GM10266 (cell line): ENCODE results near the gene SRCAP.

Source experiments
- DNase-seq: peaks from one replicate; pipeline ENCODE4 v3.0.0; 2012; ENCODE audit errors: extremely low spot score
- TF ChIP-seq, protein P1 (sequence below): IDR thresholded peaks from 2 replicates; pipeline ENCODE4 v1.5.1; 2012; ENCODE audit warnings: mild to moderate bottlenecking, low read depth; ENCODE audit not compliant: control insufficient read depth, insufficient read depth; ENCODE audit errors: missing control alignments

The SRCAP gene

DNA sequence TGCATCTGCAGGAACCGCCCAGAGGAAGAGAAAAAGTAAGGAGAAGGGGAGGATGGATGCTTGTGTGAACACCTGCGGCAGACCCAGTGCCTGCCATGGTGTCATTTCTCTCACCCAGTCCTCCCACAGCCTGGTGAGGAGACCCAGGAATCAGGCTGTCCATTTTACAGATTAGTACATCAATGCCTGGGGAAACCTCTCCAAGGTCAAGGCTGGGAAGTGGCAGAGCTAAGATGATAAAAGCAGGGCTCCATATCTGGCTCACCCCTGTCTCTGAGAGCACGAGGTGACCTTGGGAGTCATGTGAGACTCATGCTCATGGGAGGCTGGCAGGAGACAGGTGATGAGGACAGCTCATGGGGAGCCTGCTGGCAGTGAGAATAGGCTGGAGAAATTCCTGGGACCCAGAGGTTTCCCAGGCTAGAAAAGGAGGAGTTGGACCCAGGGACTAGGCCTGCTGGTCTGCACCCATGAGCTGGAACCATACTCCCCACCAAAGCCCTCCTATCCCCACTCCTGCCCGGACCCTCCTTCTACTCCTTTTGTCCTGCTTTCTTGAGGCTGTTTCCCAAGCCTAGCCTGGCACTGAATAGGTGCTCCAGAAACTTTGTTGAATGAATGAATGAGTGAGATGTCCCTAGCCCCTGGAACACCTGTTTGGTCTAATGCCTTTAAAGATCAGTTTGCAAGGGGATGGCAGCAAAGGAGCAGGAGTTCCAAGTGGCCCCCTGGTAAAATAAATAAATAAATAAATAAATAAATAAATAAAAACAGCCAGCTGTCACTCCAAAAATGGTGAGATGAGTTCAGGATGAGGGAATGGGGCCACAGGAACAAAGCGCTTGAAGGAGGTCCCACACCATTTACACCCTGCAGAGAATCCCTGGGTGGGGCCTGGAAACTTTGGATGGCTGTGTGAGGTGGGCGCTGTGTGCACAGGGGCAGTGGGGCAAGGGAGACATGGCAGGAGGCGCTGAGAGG is 86.4 kb downstream of the SRCAP start:
- TF ChIP-seq, protein P1, sequence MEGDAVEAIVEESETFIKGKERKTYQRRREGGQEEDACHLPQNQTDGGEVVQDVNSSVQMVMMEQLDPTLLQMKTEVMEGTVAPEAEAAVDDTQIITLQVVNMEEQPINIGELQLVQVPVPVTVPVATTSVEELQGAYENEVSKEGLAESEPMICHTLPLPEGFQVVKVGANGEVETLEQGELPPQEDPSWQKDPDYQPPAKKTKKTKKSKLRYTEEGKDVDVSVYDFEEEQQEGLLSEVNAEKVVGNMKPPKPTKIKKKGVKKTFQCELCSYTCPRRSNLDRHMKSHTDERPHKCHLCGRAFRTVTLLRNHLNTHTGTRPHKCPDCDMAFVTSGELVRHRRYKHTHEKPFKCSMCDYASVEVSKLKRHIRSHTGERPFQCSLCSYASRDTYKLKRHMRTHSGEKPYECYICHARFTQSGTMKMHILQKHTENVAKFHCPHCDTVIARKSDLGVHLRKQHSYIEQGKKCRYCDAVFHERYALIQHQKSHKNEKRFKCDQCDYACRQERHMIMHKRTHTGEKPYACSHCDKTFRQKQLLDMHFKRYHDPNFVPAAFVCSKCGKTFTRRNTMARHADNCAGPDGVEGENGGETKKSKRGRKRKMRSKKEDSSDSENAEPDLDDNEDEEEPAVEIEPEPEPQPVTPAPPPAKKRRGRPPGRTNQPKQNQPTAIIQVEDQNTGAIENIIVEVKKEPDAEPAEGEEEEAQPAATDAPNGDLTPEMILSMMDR = no peak
- no peak for DNase-seq

DNA sequence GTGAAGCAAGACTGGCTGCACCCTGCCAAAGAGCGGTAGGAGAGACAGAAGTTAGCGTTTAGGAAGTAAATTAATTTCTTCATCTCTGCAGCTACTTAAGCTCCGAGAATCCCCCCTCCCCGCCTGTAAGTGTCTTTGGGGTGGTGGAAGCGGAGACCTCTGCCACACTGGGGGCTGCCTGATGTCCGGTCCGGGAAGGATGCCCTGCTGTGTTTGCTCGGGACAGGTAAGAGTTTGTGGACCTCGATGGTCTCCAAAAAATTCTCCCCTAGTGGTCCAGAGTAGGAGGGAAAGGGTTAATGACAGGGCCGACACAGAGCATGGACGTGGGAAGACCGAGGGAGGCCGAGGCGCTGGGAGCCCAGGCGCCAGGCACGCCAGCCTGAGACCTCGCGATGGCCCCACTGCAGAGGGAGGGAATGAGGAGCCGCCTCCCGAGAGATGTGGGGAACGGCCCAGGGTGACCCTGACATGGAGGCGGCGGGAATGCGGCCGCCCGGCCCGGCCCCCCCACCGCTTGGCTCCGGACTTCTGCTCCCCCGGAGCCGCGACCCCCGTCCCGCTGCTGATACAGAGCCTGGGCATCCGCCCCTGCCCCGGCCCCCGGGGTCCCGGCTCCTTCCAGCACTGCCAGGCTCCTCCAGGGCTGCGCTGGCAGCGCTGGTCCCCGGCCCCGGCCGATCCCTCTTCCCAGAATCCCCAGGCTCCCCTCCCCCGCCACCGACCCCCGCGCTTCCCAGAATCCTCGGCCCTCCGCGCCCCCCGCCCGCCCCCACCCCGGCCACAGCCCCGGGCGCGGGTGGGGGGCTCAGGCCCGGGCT is 87.4 kb downstream of the SRCAP start:
- TF ChIP-seq, protein P1 = no peak
- DNase-seq = peak; percentile 70

DNA sequence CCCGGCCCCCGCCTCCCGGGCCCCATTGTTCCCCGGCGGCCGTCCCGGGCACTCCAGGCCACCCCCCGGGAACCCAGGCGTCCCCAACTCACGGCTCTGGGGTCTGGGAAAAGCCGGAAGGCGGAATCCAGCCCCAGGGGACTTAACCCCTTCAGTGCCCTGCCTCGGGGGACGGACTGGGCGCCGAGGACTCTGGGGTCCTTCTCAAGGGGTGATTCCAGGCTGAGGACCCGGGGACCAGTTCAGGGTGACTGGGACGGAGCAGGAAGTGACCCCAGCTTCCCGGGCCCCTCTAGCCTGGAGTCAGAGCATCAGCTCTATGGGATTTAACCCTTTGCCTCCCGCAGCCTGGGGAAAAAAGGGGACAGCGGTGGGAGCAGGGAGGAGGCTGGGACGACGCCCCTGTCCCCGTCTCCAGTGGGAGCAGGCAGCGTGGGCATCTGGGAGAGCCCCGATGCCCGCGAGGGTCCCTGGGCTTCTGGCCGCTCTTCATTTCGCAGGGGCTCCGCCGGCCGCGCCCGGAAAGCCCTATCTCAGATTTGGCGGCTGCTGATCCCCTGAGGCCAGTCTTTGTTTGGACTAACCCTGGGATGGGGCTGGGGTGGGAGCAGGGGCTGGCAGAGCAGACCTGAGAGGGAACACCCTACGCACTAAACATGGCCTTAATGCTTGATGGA is 88.1 kb downstream of the SRCAP start, which contains the start of gene ZNF629:
ZNF629 (minus strand) TSS at position 270 of the 677 bp plus-strand sequence. CDS start 2,723 bp downstream, outside the sequence.
- TF ChIP-seq, protein P1 = no peak
- DNase-seq = peak; percentile 65

DNA sequence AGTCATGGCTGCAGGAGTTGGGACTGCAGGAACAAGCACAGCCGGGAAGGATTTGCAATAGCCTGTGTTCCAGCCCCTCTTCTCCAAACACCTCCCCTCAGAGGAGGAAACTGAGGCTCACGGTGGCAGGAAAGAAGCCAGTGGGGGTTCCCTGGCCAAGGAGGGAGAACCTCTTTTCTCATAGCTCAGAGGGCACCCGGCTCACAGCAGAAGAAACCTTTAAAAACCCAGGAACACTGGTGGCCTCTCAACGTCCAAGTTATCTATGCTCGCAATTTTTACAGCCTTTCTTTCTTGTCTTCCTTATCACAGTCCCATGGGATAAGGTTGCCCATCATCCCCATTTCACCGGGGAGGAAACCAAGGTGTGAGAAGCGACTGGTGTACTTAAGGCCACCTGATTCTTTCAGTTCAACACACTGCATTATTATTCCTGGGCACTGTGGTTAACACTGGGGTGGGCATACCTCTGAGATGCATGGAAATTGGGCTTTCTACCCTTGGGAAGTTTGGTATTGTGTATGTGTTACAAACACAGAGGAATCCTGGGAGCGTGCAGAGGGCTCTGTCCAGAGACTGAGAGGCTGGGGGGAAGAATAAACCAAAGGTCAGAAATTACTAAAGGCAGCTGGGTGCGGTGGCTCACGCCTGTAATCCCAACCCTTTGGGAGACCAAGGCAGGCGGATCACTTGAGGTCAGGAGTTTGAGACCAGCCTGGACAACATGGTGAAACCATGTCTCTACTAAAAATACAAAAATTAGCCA is 88.8 kb downstream of the SRCAP start:
- TF ChIP-seq, protein P1 = no peak
- DNase-seq = no peak
